SK-N-MC (cell line): ENCODE measurements around the gene CHMP2B.

Experiments
- EZH2 ChIP-seq: fragments of 200-600 bp; sonication (generic); IDR thresholded peaks from one replicate; pipeline ENCODE4 v1.6.1; 2017; ENCODE audit warnings: antibody characterized with exemption
- POLR2AphosphoS5 ChIP-seq: IDR thresholded peaks from 2 replicates; pipeline ENCODE4 v1.6.1; 2012; ENCODE audit warnings: mild to moderate bottlenecking, low read depth, low read length, borderline replicate concordance

- TF ChIP-seq POLR2AphosphoS5, result no peak
- TF ChIP-seq EZH2, result no peak
These were observed 7.5 kb upstream of the CHMP2B start for GRCh38 chr3:87219611-87220010.
